IMR-90 (cell line): Measurements from ENCODE around the gene IL1RL1.

Source experiments
- BHLHE40 ChIP-seq: fragments of 150-350 bp; IDR thresholded peaks from 2 replicates; pipeline ENCODE4 v1.6.1; 2016; ENCODE audit warnings: mild to moderate bottlenecking, low read depth, low read length
- CEBPB ChIP-seq: IDR thresholded peaks from 2 replicates; pipeline ENCODE4 v1.6.1; 2012; ENCODE audit warnings: low read depth, low read length, improper control_type of control experiment
- CHD1 ChIP-seq: IDR thresholded peaks from 2 replicates; pipeline ENCODE4 v1.6.1; 2012; ENCODE audit warnings: low read depth, low read length, improper control_type of control experiment
- FOS ChIP-seq: fragments of 150-350 bp; IDR thresholded peaks from 2 replicates; pipeline ENCODE4 v1.6.1; 2016; ENCODE audit warnings: low read depth, low read length
- MAFK ChIP-seq: IDR thresholded peaks from 2 replicates; pipeline ENCODE4 v1.6.1; 2012; ENCODE audit warnings: low read depth, low read length, improper control_type of control experiment
- MXI1 ChIP-seq: IDR thresholded peaks from 2 replicates; pipeline ENCODE4 v1.6.1; 2012; ENCODE audit warnings: low read depth, mild to moderate bottlenecking, low read length, moderate library complexity, borderline replicate concordance
- POLR2A ChIP-seq: IDR thresholded peaks from 2 replicates; pipeline ENCODE4 v1.6.1; 2012; ENCODE audit warnings: mild to moderate bottlenecking, low read depth, low read length
- RAD21 ChIP-seq: IDR thresholded peaks from 2 replicates; pipeline ENCODE4 v1.6.1; 2012; ENCODE audit warnings: low read length, improper control_type of control experiment
- RCOR1 ChIP-seq: IDR thresholded peaks from 2 replicates; pipeline ENCODE4 v1.6.1; 2012; ENCODE audit warnings: mild to moderate bottlenecking, low read length, improper control_type of control experiment; ENCODE audit not compliant: insufficient replicate concordance
- RFX5 ChIP-seq: IDR thresholded peaks from 2 replicates; pipeline ENCODE4 v1.8.0; 2012; ENCODE audit warnings: low read depth, mild to moderate bottlenecking, low read length, moderate library complexity
- SMC3 ChIP-seq: fragments of 150-350 bp; IDR thresholded peaks from 2 replicates; pipeline ENCODE4 v1.6.1; 2016; ENCODE audit warnings: low read depth, mild to moderate bottlenecking, antibody characterized with exemption, low read length, moderate library complexity
- TF ChIP-seq, protein P1 (sequence below): conservative IDR thresholded peaks from 2 replicates; pipeline ENCODE4 v1.5.1; 2012; ENCODE audit warnings: mild to moderate bottlenecking, low read depth, low read length, improper control_type of control experiment
- TF ChIP-seq, protein P2 (sequence below): fragments of 150-350 bp; IDR thresholded peaks from 2 replicates; pipeline ENCODE4 v1.6.1; 2017; ENCODE audit warnings: mild to moderate bottlenecking, antibody characterized with exemption, low read length, low read depth
- TF ChIP-seq, protein P3 (sequence below): fragments of 150-350 bp; IDR thresholded peaks from 2 replicates; pipeline ENCODE4 v1.6.1; 2016; ENCODE audit warnings: low read depth, mild to moderate bottlenecking, low read length, moderate library complexity, borderline replicate concordance

DNA sequence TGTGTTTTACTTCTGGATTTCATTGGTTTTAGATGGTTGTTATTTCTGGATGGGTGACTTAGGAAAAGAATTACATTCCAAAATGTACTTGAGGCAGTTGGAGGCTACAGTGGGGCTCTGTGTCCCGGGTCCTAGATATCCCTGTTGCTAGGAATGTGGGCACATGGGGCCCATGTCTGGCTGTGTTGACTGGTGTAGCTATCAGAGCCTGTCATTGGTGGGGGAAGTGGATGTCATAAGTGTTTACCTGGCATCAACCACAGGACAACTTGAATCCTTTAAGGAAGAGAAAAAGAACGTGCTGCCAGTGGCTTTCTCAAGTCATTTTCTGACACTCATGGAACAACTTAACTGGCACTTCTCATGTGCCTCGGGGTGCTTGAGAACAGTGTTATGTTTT lies 74.6 kb downstream of the IL1RL1 start:
- no peak for TF ChIP-seq POLR2A
- TF ChIP-seq, protein P1, sequence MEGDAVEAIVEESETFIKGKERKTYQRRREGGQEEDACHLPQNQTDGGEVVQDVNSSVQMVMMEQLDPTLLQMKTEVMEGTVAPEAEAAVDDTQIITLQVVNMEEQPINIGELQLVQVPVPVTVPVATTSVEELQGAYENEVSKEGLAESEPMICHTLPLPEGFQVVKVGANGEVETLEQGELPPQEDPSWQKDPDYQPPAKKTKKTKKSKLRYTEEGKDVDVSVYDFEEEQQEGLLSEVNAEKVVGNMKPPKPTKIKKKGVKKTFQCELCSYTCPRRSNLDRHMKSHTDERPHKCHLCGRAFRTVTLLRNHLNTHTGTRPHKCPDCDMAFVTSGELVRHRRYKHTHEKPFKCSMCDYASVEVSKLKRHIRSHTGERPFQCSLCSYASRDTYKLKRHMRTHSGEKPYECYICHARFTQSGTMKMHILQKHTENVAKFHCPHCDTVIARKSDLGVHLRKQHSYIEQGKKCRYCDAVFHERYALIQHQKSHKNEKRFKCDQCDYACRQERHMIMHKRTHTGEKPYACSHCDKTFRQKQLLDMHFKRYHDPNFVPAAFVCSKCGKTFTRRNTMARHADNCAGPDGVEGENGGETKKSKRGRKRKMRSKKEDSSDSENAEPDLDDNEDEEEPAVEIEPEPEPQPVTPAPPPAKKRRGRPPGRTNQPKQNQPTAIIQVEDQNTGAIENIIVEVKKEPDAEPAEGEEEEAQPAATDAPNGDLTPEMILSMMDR = no peak
- TF ChIP-seq MAFK = no peak
- no peak for TF ChIP-seq RFX5
- TF ChIP-seq RAD21 = no peak
- no peak for TF ChIP-seq FOS
- TF ChIP-seq SMC3 = no peak
- TF ChIP-seq CEBPB = no peak
- no peak for TF ChIP-seq MXI1
- TF ChIP-seq, protein P2, sequence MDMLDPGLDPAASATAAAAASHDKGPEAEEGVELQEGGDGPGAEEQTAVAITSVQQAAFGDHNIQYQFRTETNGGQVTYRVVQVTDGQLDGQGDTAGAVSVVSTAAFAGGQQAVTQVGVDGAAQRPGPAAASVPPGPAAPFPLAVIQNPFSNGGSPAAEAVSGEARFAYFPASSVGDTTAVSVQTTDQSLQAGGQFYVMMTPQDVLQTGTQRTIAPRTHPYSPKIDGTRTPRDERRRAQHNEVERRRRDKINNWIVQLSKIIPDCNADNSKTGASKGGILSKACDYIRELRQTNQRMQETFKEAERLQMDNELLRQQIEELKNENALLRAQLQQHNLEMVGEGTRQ = no peak
- TF ChIP-seq, protein P3, sequence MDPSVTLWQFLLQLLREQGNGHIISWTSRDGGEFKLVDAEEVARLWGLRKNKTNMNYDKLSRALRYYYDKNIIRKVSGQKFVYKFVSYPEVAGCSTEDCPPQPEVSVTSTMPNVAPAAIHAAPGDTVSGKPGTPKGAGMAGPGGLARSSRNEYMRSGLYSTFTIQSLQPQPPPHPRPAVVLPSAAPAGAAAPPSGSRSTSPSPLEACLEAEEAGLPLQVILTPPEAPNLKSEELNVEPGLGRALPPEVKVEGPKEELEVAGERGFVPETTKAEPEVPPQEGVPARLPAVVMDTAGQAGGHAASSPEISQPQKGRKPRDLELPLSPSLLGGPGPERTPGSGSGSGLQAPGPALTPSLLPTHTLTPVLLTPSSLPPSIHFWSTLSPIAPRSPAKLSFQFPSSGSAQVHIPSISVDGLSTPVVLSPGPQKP = no peak
- TF ChIP-seq BHLHE40 = no peak
- TF ChIP-seq RCOR1 = no peak
- no peak for TF ChIP-seq CHD1
